ENCODE results near the gene GRAP2.

The GRAP2 gene

GRCh38 chr22:39960791-39961746 is 60.2 kb downstream of the GRAP2 start:
- peak; percentile 63 to 70 (median 69) for DNase-seq (ENCODE audit: low read depth in 2 of 3, low spot score in 1 of 3)

GRCh38 chr22:39962071-39962470 is 61.2 kb downstream of the GRAP2 start:
- DNase-seq (ENCODE audit: low read depth in 2 of 3, low spot score in 1 of 3), result no peak

GRCh38 chr22:39965748-39966147 is 64.9 kb downstream of the GRAP2 start:
- no peak for DNase-seq (ENCODE audit: low read depth in 2 of 3, low spot score in 1 of 3)

- no peak for DNase-seq (ENCODE audit: low read depth in 2 of 3, low spot score in 1 of 3)
These were observed 65.6 kb downstream of the GRAP2 start for GRCh38 chr22:39966470-39966869.

- no peak for DNase-seq (ENCODE audit: low read depth in 2 of 3, low spot score in 1 of 3)
These were observed 66.4 kb downstream of the GRAP2 start for GRCh38 chr22:39967103-39967829.

GRCh38 chr22:39967996-39968972 is 67.4 kb downstream of the GRAP2 start:
- DNase-seq (ENCODE audit: low read depth in 2 of 3, low spot score in 1 of 3), result no peak

GRCh38 chr22:39970742-39971141 is 69.9 kb downstream of the GRAP2 start:
- no peak for DNase-seq (ENCODE audit: low read depth in 2 of 3, low spot score in 1 of 3)

GRCh38 chr22:39972641-39973040 is 71.8 kb downstream of the GRAP2 start:
- DNase-seq (ENCODE audit: low read depth in 2 of 3, low spot score in 1 of 3), result no peak

- DNase-seq (ENCODE audit: low read depth in 2 of 3, low spot score in 1 of 3), result no peak
These were observed 72.8 kb downstream of the GRAP2 start for GRCh38 chr22:39973656-39974055.

GRCh38 chr22:39974065-39974464 is 73.2 kb downstream of the GRAP2 start:
- no peak for DNase-seq (ENCODE audit: low read depth in 2 of 3, low spot score in 1 of 3)

GRCh38 chr22:39979048-39979447 is 78.2 kb downstream of the GRAP2 start:
- DNase-seq (ENCODE audit: low read depth in 2 of 3, low spot score in 1 of 3), result no peak

- no peak for DNase-seq (ENCODE audit: low read depth in 2 of 3, low spot score in 1 of 3)
These were observed 78.6 kb downstream of the GRAP2 start for GRCh38 chr22:39979458-39979857.

- no peak for DNase-seq (ENCODE audit: low read depth in 2 of 3, low spot score in 1 of 3)
These were observed 79.7 kb downstream of the GRAP2 start for GRCh38 chr22:39980596-39980995.

- DNase-seq (ENCODE audit: low read depth in 2 of 3, low spot score in 1 of 3), result no peak
These were observed 82.5 kb downstream of the GRAP2 start for GRCh38 chr22:39983346-39983745.

- DNase-seq (ENCODE audit: low read depth in 2 of 3, low spot score in 1 of 3), result no peak
These were observed 83.1 kb downstream of the GRAP2 start for GRCh38 chr22:39984006-39984405.

GRCh38 chr22:39984746-39985145 is 83.9 kb downstream of the GRAP2 start:
- no peak for DNase-seq (ENCODE audit: low read depth in 2 of 3, low spot score in 1 of 3)

GRCh38 chr22:39985383-39986035 is 84.6 kb downstream of the GRAP2 start:
- no peak for DNase-seq (ENCODE audit: low read depth in 2 of 3, low spot score in 1 of 3)

GRCh38 chr22:39988386-39989114 is 87.7 kb downstream of the GRAP2 start:
- no peak for DNase-seq (ENCODE audit: low read depth in 2 of 3, low spot score in 1 of 3)

GRCh38 chr22:39989633-39990032 is 88.7 kb downstream of the GRAP2 start:
- no peak for DNase-seq (ENCODE audit: low read depth in 2 of 3, low spot score in 1 of 3)

GRCh38 chr22:39990686-39991085 is 89.8 kb downstream of the GRAP2 start:
- no peak for DNase-seq (ENCODE audit: low read depth in 2 of 3, low spot score in 1 of 3)

Data from stimulated activated CD4-positive, alpha-beta T cell treated with anti-CD3 and anti-CD28 coated beads, Interleukin-12 subunit alpha, Interleukin-12 subunit beta, amount 100 ng/mL, for 48 hours (primary cell).